ENCODE results near the gene RAB4B.

- TF ChIP-seq, protein P1, sequence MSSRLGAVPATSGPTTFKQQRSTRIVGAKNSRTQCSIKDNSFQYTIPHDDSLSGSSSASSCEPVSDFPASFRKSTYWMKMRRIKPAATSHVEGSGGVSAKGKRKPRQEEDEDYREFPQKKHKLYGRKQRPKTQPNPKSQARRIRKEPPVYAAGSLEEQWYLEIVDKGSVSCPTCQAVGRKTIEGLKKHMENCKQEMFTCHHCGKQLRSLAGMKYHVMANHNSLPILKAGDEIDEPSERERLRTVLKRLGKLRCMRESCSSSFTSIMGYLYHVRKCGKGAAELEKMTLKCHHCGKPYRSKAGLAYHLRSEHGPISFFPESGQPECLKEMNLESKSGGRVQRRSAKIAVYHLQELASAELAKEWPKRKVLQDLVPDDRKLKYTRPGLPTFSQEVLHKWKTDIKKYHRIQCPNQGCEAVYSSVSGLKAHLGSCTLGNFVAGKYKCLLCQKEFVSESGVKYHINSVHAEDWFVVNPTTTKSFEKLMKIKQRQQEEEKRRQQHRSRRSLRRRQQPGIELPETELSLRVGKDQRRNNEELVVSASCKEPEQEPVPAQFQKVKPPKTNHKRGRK (CRISPR knock-in tag; IDR thresholded peaks at IDR 0.05): no peak
- TF ChIP-seq NR1H2 (CRISPR knock-in tag; IDR thresholded peaks at IDR 0.05; ENCODE audit: borderline replicate concordance, low read depth) (0 out of 2 replicates have a peak, but pooled peaks have one; percentile 18), MTA3 (CRISPR knock-in tag; IDR thresholded peaks at IDR 0.05) (no peak), SOX5 (CRISPR knock-in tag; IDR thresholded peaks at IDR 0.05; ENCODE audit: borderline replicate concordance) (no peak), ARHGAP35 (CRISPR knock-in tag; IDR thresholded peaks at IDR 0.05; ENCODE audit: borderline replicate concordance) (no peak), GLI4 (CRISPR knock-in tag; IDR thresholded peaks at IDR 0.05; ENCODE audit: borderline replicate concordance) (no peak)
- TF ChIP-seq, protein P2, sequence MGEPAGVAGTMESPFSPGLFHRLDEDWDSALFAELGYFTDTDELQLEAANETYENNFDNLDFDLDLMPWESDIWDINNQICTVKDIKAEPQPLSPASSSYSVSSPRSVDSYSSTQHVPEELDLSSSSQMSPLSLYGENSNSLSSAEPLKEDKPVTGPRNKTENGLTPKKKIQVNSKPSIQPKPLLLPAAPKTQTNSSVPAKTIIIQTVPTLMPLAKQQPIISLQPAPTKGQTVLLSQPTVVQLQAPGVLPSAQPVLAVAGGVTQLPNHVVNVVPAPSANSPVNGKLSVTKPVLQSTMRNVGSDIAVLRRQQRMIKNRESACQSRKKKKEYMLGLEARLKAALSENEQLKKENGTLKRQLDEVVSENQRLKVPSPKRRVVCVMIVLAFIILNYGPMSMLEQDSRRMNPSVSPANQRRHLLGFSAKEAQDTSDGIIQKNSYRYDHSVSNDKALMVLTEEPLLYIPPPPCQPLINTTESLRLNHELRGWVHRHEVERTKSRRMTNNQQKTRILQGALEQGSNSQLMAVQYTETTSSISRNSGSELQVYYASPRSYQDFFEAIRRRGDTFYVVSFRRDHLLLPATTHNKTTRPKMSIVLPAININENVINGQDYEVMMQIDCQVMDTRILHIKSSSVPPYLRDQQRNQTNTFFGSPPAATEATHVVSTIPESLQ (CRISPR knock-in tag; conservative IDR thresholded peaks at IDR 0.05): no peak
Observed at GRCh38 chr19:40750874-40751537, 27.0 kb upstream of the RAB4B start, which contains the start of gene SNRPA.
